Endothelial cell of umbilical vein (primary cell): Measurements from ENCODE around the gene OR4K14.

Experiments
- CTCF ChIP-seq, 2 donors: IDR thresholded peaks; 1 replicate in 1 of 2; 2 replicates in 1 of 2; pipeline ENCODE4 v1.5.1; 2011; ENCODE audit warnings: low read length in 2 of 2, mild to moderate bottlenecking in 2 of 2, moderate library complexity in 2 of 2, control low read depth in 1 of 2, inconsistent platforms in 1 of 2, low read depth in 1 of 2; ENCODE audit not compliant: insufficient read depth in 1 of 2; ENCODE audit errors: extremely low read depth in 1 of 2
- EZH2 ChIP-seq: IDR thresholded peaks from 2 replicates; pipeline ENCODE4 v1.6.1; 2012; ENCODE audit warnings: borderline replicate concordance, low read depth, mild to moderate bottlenecking, moderate library complexity, low read length, inconsistent platforms; ENCODE audit not compliant: severe bottlenecking
- GATA2 ChIP-seq: IDR thresholded peaks from 2 replicates; pipeline ENCODE4 v1.7.0; 2011; ENCODE audit warnings: low read depth, mild to moderate bottlenecking, moderate library complexity, mixed read lengths, low read length; ENCODE audit not compliant: insufficient read length, insufficient read depth
- JUN ChIP-seq: IDR thresholded peaks from 2 replicates; pipeline ENCODE4 v1.6.1; 2011; ENCODE audit warnings: borderline replicate concordance, low read depth; ENCODE audit not compliant: insufficient read length, insufficient read depth
- MAX ChIP-seq: IDR thresholded peaks from 2 replicates; pipeline ENCODE4 v1.6.1; 2011; ENCODE audit not compliant: insufficient read depth, insufficient read length
- MYC ChIP-seq: IDR thresholded peaks from one replicate; pipeline ENCODE4 v1.6.1; 2011; ENCODE audit warnings: mild to moderate bottlenecking, low read depth, low read length
- POLR2A ChIP-seq: IDR thresholded peaks from 2 replicates; pipeline ENCODE4 v1.6.1; 2012; ENCODE audit warnings: low read depth, mild to moderate bottlenecking, control low read depth, low read length
- POLR2AphosphoS5 ChIP-seq: IDR thresholded peaks from 2 replicates; pipeline ENCODE4 v1.6.1; 2012; ENCODE audit warnings: low read depth, mild to moderate bottlenecking, control low read depth, low read length, moderate library complexity; ENCODE audit not compliant: insufficient read depth

GRCh38 chr14:20044243-20044642 is 25.1 kb upstream of the OR4K14 start:
- TF ChIP-seq CTCF (IDR thresholded peaks at IDR 0.05; ENCODE audit: extremely low read depth in 1 of 2, insufficient read depth in 1 of 2, low read depth in 1 of 2, low read length in 2 of 2) = no peak
- TF ChIP-seq MYC = no peak
- TF ChIP-seq JUN = no peak
- no peak for TF ChIP-seq MAX
- TF ChIP-seq POLR2A = no peak
- no peak for TF ChIP-seq GATA2
- no peak for TF ChIP-seq POLR2AphosphoS5
- TF ChIP-seq EZH2 = no peak
